Measurements from ENCODE around the gene MRC2. TPM values are rescaled to one million over a fixed set of nuclear protein-coding genes. Genes with fewer than 3 reads are reported as not detected.

MRC2 gene
- total RNA-seq, 2 donors from 2014 or later = 60.3 to 130 TPM

- intact Hi-C loops (cut with DNase I) = no loop called here
- DNase-seq (ENCODE audit: low spot score) = no peak
Observed at GRCh38 chr17:62727916-62728672, 100.6 kb downstream of the MRC2 start.

GRCh38 chr17:62732125-62732524, 104.7 kb downstream of the MRC2 start:
- intact Hi-C loops (cut with DNase I) = no loop called here

GRCh38 chr17:62735044-62735651, 107.7 kb downstream of the MRC2 start:
- intact Hi-C loops (cut with DNase I) = no loop called here
- DNase-seq (ENCODE audit: low spot score) = no peak

More at GRCh38 chr17:62732125-62732524, 104.7 kb downstream of the MRC2 start:
- no peak for DNase-seq (ENCODE audit: low spot score)

- DNase-seq (ENCODE audit: low spot score) = no peak
- intact Hi-C loops (cut with DNase I) = no loop called here
Observed at GRCh38 chr17:62737513-62737912, 110.0 kb downstream of the MRC2 start.

GRCh38 chr17:62738281-62738680, 110.8 kb downstream of the MRC2 start:
- intact Hi-C loops (cut with DNase I) = no loop called here
- no peak for DNase-seq (ENCODE audit: low spot score)

DNA sequence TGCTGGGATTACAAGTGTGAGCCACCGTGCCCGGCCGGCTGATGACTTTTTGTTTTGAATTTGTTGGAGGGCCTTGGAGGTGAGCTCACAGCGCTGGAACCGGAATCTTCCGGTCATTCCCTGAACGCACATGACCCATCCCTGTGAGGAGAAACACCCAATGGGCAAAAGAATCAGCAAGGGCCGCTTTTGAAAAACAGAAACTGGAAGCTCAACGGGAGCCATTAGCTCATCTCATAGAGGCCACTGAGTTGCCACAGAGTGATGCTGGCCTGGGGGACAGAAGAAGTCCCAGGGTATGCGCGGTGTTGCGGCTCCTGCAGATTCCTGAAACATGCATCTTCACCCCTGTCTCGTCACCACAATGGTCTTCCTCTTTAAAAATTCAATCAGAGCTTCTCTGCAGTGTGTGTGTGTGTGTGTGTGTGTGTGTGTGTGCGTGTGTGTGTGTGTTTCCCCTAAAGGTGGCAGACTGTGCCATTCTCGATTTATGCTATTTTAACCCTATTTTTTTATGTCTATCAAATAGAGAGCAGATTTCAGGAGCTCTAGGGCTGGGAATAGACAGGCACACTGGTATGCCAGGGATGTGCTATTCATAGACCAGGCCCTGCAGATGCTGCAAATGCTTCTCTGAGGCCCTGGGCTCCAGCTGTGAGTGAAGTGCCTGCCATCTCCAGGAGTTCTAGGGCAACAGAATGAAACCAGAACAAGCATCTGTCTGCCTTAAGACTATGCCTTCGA, 112.3 kb downstream of the MRC2 start:
- intact Hi-C loops (cut with DNase I) = no loop called here
- no peak for DNase-seq (ENCODE audit: low spot score)

- intact Hi-C loops (cut with DNase I) = no loop called here
- no peak for DNase-seq (ENCODE audit: low spot score)
Observed at GRCh38 chr17:62741290-62741689, 113.8 kb downstream of the MRC2 start.

Other genes with a start within 250 kb of the MRC2 start
- gene EFCAB3, start 247.1 kb upstream of the MRC2 start, total RNA-seq = not detected
- 10 to 100 TPM; 12.8 to 14.9 TPM for gene METTL2A, start 203.8 kb upstream of the MRC2 start, total RNA-seq
- 10 to 100 TPM; 37.0 to 42.0 TPM for gene TLK2, start 148.8 kb upstream of the MRC2 start, total RNA-seq
- gene MARCHF10, start 180.6 kb downstream of the MRC2 start, total RNA-seq = not detected

Data from posterior vena cava (tissue), 2 donors.